ENCODE measurements around the gene LOXL1. TPM values are rescaled to one million over a fixed set of nuclear protein-coding genes. Genes with fewer than 3 reads are reported as not detected.

The LOXL1 gene
- total RNA-seq, 4 donors from 2014 or later: 6.2 to 12.9 (median 8.6) TPM

DNA sequence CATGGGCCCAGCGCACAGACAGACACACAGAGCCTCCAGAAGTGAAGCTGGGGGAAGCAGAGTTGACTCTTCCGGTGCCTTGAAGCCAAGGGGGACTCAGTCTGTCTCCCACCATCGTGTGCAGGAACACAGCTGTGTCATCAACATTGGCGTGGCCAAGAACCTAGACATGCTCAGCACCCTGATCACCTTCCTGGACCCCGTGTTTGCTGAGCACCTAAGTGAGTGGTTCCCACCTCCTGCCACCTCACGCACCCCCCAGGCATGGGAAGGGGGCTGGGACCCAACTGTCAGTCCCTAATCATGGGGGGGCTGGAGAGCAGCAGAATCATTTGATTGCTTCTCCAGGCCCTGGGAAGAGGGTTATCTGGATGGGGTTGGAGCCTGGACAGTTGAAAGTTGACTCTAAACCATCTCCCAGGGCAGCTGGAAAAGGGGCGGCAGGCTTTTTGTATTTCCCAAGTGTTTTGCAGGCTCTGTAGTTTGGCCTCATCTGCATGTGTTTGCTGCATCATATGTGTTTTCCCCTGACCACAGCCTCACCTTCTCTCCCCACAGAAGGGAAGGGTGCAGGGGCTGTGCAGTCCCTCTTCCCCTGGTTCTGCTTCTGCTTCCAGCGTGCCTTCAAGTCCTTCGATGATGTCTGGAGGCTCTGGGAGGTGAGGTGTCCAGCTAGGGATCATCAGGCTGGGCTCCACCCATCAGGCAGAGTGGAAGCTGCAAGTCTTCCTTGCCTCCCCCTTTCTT, 40.1 kb upstream of the LOXL1 start:
- no peak for ATAC-seq (ENCODE audit: low FRiP score)
- TF ChIP-seq, protein P1, sequence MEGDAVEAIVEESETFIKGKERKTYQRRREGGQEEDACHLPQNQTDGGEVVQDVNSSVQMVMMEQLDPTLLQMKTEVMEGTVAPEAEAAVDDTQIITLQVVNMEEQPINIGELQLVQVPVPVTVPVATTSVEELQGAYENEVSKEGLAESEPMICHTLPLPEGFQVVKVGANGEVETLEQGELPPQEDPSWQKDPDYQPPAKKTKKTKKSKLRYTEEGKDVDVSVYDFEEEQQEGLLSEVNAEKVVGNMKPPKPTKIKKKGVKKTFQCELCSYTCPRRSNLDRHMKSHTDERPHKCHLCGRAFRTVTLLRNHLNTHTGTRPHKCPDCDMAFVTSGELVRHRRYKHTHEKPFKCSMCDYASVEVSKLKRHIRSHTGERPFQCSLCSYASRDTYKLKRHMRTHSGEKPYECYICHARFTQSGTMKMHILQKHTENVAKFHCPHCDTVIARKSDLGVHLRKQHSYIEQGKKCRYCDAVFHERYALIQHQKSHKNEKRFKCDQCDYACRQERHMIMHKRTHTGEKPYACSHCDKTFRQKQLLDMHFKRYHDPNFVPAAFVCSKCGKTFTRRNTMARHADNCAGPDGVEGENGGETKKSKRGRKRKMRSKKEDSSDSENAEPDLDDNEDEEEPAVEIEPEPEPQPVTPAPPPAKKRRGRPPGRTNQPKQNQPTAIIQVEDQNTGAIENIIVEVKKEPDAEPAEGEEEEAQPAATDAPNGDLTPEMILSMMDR (IDR thresholded peaks at IDR 0.05): no peak
- no peak for DNase-seq (ENCODE audit: low spot score)

DNA sequence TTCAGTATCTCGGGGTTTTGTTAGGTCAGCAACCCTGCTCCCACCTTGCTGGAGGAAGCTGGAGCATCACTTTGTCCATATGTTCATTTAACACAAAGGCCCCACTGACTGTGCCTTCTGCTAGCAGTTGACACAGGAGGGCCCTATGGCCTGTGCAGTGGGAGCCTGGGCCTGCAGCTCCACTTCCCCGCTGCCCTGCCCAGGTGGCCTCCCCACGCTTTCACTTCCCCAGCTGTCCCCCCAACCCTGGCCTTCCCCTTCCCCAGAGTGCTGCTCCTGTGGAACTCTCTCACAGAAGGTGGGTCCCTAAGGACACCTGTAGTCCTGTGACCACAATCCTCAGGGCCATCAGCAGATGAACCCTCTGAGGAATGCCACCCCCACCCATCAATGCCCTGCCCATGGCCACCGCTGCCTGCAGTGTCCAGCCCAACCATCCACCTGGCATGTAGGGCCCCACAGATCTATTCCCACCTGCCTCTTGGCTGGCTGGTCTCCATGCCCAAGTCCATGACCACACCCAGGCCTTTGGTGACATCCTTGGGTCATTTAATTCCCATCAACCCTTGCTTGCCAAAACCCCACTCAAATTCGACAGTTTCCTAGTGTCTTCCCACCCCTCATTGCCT, 39.4 kb upstream of the LOXL1 start:
- DNase-seq (ENCODE audit: low spot score): no peak
- TF ChIP-seq, protein P1 (IDR thresholded peaks at IDR 0.05): no peak
- no peak for ATAC-seq (ENCODE audit: low FRiP score)

DNA sequence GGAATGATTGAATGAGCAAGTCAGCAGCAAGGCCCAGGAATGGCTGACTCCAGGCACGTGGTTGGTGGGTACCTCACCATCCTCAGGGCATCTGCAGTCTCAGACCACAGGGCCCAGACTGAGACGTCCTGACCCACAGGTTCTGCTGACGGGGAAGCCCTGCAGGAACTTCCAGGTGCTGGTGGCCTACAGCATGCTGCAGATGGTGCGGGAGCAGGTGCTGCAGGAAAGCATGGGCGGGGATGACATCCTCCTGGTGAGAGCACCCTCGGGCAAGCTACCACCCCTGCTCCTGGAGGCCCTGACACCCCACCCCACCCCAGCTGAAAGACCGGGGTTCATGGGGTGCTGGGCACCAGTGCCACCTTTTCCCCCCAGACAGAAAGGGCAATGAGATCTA, 38.8 kb upstream of the LOXL1 start:
- TF ChIP-seq, protein P1 (IDR thresholded peaks at IDR 0.05): no peak
- ATAC-seq (ENCODE audit: low FRiP score) (no peak), DNase-seq (ENCODE audit: low spot score) (no peak)

DNA sequence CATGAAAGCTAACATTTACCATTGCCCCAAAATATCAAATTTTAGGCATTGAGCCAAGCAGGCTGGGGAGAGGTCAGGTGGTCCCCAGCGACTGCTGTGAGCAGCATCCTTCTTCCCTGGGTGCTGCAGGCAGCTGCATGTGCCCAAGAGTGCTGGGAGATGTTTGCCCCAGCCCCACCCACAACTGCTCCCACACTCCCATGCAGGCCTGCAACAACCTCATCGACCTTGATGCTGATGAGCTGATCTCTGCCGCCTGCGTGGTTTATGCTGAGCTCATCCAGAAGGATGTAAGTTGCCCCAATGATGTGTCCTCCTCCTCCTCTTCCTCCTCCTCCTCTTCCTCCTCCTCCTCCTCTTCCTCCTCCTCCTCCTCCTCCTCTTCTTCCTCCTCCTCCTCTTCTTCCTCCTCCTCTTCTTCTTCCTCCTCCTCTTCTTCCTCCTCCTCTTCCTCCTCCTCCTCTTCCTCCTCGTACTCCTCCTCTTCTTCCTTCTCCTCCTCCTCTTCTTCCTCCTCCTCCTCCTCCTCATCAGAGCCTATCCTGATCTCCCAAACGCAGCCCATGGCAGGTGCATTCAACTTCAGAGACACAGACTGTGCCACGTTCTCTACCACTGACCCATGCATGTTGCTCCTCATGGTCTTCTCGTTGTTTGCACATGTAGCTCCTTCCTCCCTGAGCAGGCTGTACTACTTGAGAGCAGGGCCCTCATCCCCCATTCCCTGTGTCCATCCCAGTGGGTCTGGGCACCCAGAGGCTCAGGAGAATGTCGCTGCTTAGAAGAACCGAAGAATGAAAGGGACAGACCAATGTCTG, 37.8 kb upstream of the LOXL1 start:
- TF ChIP-seq, protein P1 (IDR thresholded peaks at IDR 0.05): no peak
- ATAC-seq (ENCODE audit: low FRiP score): no peak
- no peak for DNase-seq (ENCODE audit: low spot score)

DNA sequence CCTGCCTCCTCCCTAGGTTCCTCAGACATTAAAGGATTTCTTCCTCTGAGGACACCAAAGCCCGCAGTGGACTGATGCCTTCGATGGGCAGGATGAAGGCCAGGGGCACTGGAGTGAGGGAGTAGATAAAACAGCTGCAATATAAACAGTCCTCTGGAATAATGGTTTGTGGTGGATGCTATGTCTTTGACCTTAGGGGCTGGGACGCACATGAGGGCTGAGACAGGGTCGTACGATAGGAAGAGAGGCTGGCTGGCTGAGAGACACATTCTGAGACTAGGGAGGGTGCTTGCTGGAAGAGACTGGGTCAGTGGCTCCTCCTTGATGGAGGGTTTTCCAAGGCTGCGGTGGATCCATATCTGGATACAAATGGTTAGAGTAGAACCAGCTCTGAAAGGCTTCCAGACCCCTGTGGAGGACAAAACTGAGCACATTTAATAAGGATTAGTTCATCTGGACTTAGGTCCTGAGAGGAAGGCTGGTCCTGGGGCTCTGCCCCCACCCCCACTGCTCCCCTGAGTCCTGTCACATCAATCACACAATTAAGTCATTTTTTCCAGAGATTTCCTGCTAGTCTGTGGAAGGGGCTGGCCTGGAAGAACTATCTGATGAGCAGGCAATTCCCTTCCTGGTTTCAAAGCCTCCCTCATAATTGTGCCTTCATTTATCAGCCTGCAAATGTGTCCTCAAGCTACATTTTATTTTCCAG, 37.1 kb upstream of the LOXL1 start:
- no peak for DNase-seq (ENCODE audit: low spot score)
- no peak for ATAC-seq (ENCODE audit: low FRiP score)
- TF ChIP-seq, protein P1 (IDR thresholded peaks at IDR 0.05): no peak

DNA sequence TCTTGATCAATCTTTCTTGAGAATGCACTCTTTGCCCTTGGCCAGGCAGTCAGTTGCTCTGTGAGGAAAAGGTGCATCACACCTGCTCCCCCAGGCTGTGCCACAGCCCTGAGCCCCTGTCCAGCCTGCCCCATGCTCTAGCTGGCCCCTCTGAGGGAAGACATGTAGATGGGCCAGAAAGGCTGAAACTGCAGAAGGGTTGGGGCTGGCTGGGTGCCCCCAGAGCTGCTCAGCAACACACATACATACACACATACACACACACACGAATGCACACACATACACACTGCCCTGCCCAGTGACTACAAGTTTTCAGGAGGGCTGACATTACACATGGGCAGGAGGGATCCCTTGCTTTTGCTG, 36.5 kb upstream of the LOXL1 start:
- TF ChIP-seq, protein P1 (IDR thresholded peaks at IDR 0.05): no peak
- ATAC-seq (ENCODE audit: low FRiP score): no peak
- DNase-seq (ENCODE audit: low spot score): no peak

All from omental fat pad (tissue), 4 donors.